ENCODE measurements around the gene YIPF3. TPM values are rescaled to one million over a fixed set of nuclear protein-coding genes. Genes with fewer than 3 reads are reported as not detected.
"Not testable (repeated sequence)": the region's sequence is repeated elsewhere in the genome, so short reads cannot be mapped to it uniquely, and the experiment has no call there.

YIPF3 gene
- total and polyA plus RNA-seq, 3 experiments from 2014 or later, result 48.9 to 86.5 (median 49.1) TPM

GRCh38 chr6:43538986-43539385 lies 22.3 kb upstream of the YIPF3 start:
- H3K36me3 ChIP-seq (ENCODE audit: insufficient read depth, low read length); H3K9me3 ChIP-seq (ENCODE audit: low read length); H3K27ac ChIP-seq (ENCODE audit: low read depth, low read length); H3K4me3 ChIP-seq (ENCODE audit: low read length); CTCF ChIA-PET; H3K9me3 Mint-ChIP-seq; H3K4me1 ChIP-seq (ENCODE audit: insufficient read depth, low read length); H3K4me1 Mint-ChIP-seq; H3K4me3 Mint-ChIP-seq; H3K27me3 Mint-ChIP-seq; H3K27me3 ChIP-seq (ENCODE audit: insufficient read depth, low read length, poor library complexity, severe bottlenecking); DNase-seq; H3K27ac Mint-ChIP-seq; POLR2A ChIA-PET: not testable (repeated sequence)
- peaks cover 0 to 61% (median 10%) of the 10 kb centered on the region in 3 donors for H3K36me3 Mint-ChIP-seq

GRCh38 chr6:43532201-43532600 lies 15.5 kb upstream of the YIPF3 start:
- no peak for DNase-seq
- H3K4me1 Mint-ChIP-seq, result no peaks in the 10 kb centered on the region
- H3K36me3 ChIP-seq (ENCODE audit: insufficient read depth, low read length), result peaks cover 33% of the 10 kb centered on the region
- H3K9me3 Mint-ChIP-seq, result no peaks in the 10 kb centered on the region
- H3K27ac ChIP-seq (ENCODE audit: low read depth, low read length), result no peak overlapping the region
- no peak overlapping the region for H3K4me3 ChIP-seq (ENCODE audit: low read length)
- CTCF ChIA-PET, result no interaction called here
- no peaks in the 10 kb centered on the region for H3K27me3 ChIP-seq (ENCODE audit: insufficient read depth, low read length, poor library complexity, severe bottlenecking)
- peaks cover 8 to 71% (median 18%) of the 10 kb centered on the region in 3 donors for H3K36me3 Mint-ChIP-seq
- H3K27ac Mint-ChIP-seq, result peak overlapping the region in 3 of 8 donors; percentile 17 to 43 (median 42)
- no peaks in the 10 kb centered on the region for H3K4me1 ChIP-seq (ENCODE audit: insufficient read depth, low read length)
- H3K9me3 ChIP-seq (ENCODE audit: low read length), result no peaks in the 10 kb centered on the region
- H3K27me3 Mint-ChIP-seq, result no peaks in the 10 kb centered on the region
- no peak overlapping the region for H3K4me3 Mint-ChIP-seq
- POLR2A ChIA-PET, result interaction anchor here (0.6 to 0.8 kb wide), 2 partner anchors 40 to 736 kb away, joined by 3 to 6 read pairs; no protein-coding TSS in a partner anchor

DNA sequence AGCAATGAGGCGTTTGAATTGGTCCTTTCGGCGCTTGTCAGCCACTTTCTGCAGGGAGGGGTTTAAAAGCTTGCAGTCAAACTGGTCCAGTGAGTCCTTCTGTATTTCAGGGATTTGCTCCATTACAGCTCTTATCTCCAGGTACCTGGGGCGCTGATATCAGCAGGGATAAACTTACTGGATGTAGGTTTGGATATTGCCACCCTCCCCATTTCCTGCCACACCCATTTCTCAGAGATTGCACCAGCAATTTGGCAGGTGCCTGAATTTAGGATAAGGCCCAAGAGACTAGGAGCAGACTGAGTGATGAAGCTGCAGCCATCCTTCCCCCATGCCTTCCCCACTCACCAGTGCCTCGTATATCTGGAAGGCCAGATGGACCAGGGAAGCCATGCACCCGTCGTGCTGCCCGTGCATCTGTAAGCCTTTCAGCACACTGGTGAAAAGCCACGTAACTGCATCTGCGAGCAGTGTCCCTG lies 7.8 kb upstream of the YIPF3 start:
- Mint-ChIP-seq H3K4me1 (peaks cover 0 to 3% (median 2%) of the 10 kb centered on the region in 3 donors), H3K4me3 (no peak overlapping the region), H3K27ac (peak overlapping the region in 1 of 8 donors; percentile 21), H3K9me3 (no peaks in the 10 kb centered on the region), H3K27me3 (no peaks in the 10 kb centered on the region), H3K36me3 (peaks cover 15 to 78% (median 24%) of the 10 kb centered on the region in 3 donors)
- Histone ChIP-seq H3K4me1 (ENCODE audit: insufficient read depth, low read length) (no peaks in the 10 kb centered on the region), H3K9me3 (ENCODE audit: low read length) (no peaks in the 10 kb centered on the region), H3K4me3 (ENCODE audit: low read length) (no peak overlapping the region), H3K27me3 (ENCODE audit: insufficient read depth, low read length, poor library complexity, severe bottlenecking) (no peaks in the 10 kb centered on the region), H3K27ac (ENCODE audit: low read depth, low read length) (no peak overlapping the region), H3K36me3 (ENCODE audit: insufficient read depth, low read length) (peaks cover 79% of the 10 kb centered on the region)
- ChIA-PET POLR2A (no interaction called here), CTCF (interaction anchor here (2.5 kb wide), 1 partner anchor 18 kb away, joined by 8 read pairs; no protein-coding TSS in a partner anchor)
- DNase-seq, result no peak

GRCh38 chr6:43523284-43523683 lies 6.6 kb upstream of the YIPF3 start:
- H3K4me1 Mint-ChIP-seq, result peaks cover 0 to 4% (median 4%) of the 10 kb centered on the region in 3 donors
- Histone ChIP-seq H3K9me3 (ENCODE audit: low read length) (no peaks in the 10 kb centered on the region), H3K36me3 (ENCODE audit: insufficient read depth, low read length) (peaks cover 76% of the 10 kb centered on the region), H3K4me3 (ENCODE audit: low read length) (no peak overlapping the region), H3K4me1 (ENCODE audit: insufficient read depth, low read length) (peaks cover 9% of the 10 kb centered on the region), H3K27me3 (ENCODE audit: insufficient read depth, low read length, poor library complexity, severe bottlenecking) (no peaks in the 10 kb centered on the region), H3K27ac (ENCODE audit: low read depth, low read length) (no peak overlapping the region)
- ChIA-PET POLR2A (no interaction called here), CTCF (no interaction called here)
- no peaks in the 10 kb centered on the region for H3K27me3 Mint-ChIP-seq
- H3K27ac Mint-ChIP-seq, result peak overlapping the region in 2 of 8 donors; percentile 61 to 66
- peaks cover 15 to 67% (median 23%) of the 10 kb centered on the region in 3 donors for H3K36me3 Mint-ChIP-seq
- no peaks in the 10 kb centered on the region for H3K9me3 Mint-ChIP-seq
- H3K4me3 Mint-ChIP-seq, result peak overlapping the region in 1 of 7 donors; percentile 20
- DNase-seq, result no peak

- Histone ChIP-seq H3K4me1 (ENCODE audit: insufficient read depth, low read length) (peaks cover 15% of the 10 kb centered on the region), H3K27me3 (ENCODE audit: insufficient read depth, low read length, poor library complexity, severe bottlenecking) (no peaks in the 10 kb centered on the region), H3K36me3 (ENCODE audit: insufficient read depth, low read length) (peaks cover 70% of the 10 kb centered on the region), H3K9me3 (ENCODE audit: low read length) (no peaks in the 10 kb centered on the region), H3K4me3 (ENCODE audit: low read length) (no peak overlapping the region), H3K27ac (ENCODE audit: low read depth, low read length) (no peak overlapping the region)
- ChIA-PET POLR2A (no interaction called here), CTCF (no interaction called here)
- Mint-ChIP-seq H3K27me3 (no peaks in the 10 kb centered on the region), H3K9me3 (no peaks in the 10 kb centered on the region), H3K4me1 (peaks cover 0 to 4% (median 4%) of the 10 kb centered on the region in 3 donors), H3K4me3 (peak overlapping the region in 1 of 7 donors; percentile 20), H3K36me3 (peaks cover 13 to 61% (median 23%) of the 10 kb centered on the region in 3 donors), H3K27ac (no peak overlapping the region)
- DNase-seq, result no peak
Observed at GRCh38 chr6:43522547-43523261, 6.0 kb upstream of the YIPF3 start.

DNA sequence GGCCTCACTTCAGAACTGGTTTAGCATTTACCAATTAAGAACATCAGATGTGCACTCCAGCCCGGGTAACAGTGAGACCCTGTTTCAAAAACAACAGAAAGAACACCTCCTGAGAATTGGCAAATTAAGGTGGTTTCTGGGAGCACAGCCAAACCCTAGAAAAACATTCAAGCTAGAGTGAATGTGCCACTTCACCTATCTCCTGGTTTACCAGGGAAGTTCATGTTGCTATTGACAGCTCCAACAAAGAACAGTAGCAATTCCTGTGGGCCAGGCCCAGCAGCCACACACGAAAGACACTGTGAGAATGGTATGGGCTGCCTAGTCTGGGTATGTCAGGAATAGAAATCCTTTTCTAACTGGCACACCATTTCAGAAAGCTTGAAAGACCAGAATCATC lies 5.1 kb upstream of the YIPF3 start:
- H3K9me3 ChIP-seq (ENCODE audit: low read length), result no peaks in the 10 kb centered on the region
- H3K4me1 ChIP-seq (ENCODE audit: insufficient read depth, low read length), result peaks cover 18% of the 10 kb centered on the region
- H3K27ac ChIP-seq (ENCODE audit: low read depth, low read length), result no peak overlapping the region
- Mint-ChIP-seq H3K4me3 (no peak overlapping the region), H3K27me3 (no peaks in the 10 kb centered on the region), H3K4me1 (peaks cover 0 to 4% (median 4%) of the 10 kb centered on the region in 3 donors), H3K36me3 (peaks cover 10 to 53% (median 21%) of the 10 kb centered on the region in 3 donors), H3K9me3 (no peaks in the 10 kb centered on the region), H3K27ac (no peak overlapping the region)
- peaks cover 61% of the 10 kb centered on the region for H3K36me3 ChIP-seq (ENCODE audit: insufficient read depth, low read length)
- H3K4me3 ChIP-seq (ENCODE audit: low read length), result no peak overlapping the region
- DNase-seq, result no peak
- ChIA-PET CTCF (interaction anchor here (0.9 kb wide), 1 partner anchor 14 kb away, joined by 3 read pairs; no protein-coding TSS in a partner anchor), POLR2A (no interaction called here)
- no peaks in the 10 kb centered on the region for H3K27me3 ChIP-seq (ENCODE audit: insufficient read depth, low read length, poor library complexity, severe bottlenecking)

- peak overlapping the region in 1 of 8 donors; percentile 15 for H3K27ac Mint-ChIP-seq
- no peaks in the 10 kb centered on the region for H3K27me3 ChIP-seq (ENCODE audit: insufficient read depth, low read length, poor library complexity, severe bottlenecking)
- CTCF ChIA-PET, result interaction anchor here (1.3 to 1.5 kb wide), 3 partner anchors 10 to 22 kb away, joined by 3 to 6 read pairs (median 3); no protein-coding TSS in a partner anchor
- no peak overlapping the region for H3K27ac ChIP-seq (ENCODE audit: low read depth, low read length)
- no peaks in the 10 kb centered on the region for H3K27me3 Mint-ChIP-seq
- peaks cover 4 to 17% (median 13%) of the 10 kb centered on the region in 3 donors for H3K4me1 Mint-ChIP-seq
- no peaks in the 10 kb centered on the region for H3K9me3 ChIP-seq (ENCODE audit: low read length)
- H3K4me3 ChIP-seq (ENCODE audit: low read length), result no peak overlapping the region
- POLR2A ChIA-PET, result no interaction called here
- peaks cover 12 to 35% (median 13%) of the 10 kb centered on the region in 3 donors for H3K36me3 Mint-ChIP-seq
- DNase-seq, result no peak
- H3K9me3 Mint-ChIP-seq, result no peaks in the 10 kb centered on the region
- H3K36me3 ChIP-seq (ENCODE audit: insufficient read depth, low read length), result peaks cover 52% of the 10 kb centered on the region
- H3K4me1 ChIP-seq (ENCODE audit: insufficient read depth, low read length), result peaks cover 32% of the 10 kb centered on the region
- no peak overlapping the region for H3K4me3 Mint-ChIP-seq
Observed at GRCh38 chr6:43520097-43520496, 3.4 kb upstream of the YIPF3 start.

All from CD8-positive, alpha-beta memory T cell (primary cell).